OCI-LY3 (cell line): ENCODE measurements around the gene SNCB.

ENCODE experiments used
- H2AFZ ChIP-seq: fragments of 200-600, 300-600 bp; shearing (Covaris generic); 2 replicates; pipeline ENCODE4 v1.6.0; 2014; ENCODE audit warnings: antibody characterized with exemption, low read depth, low read length
- H3K27ac ChIP-seq: fragments of 200-600, 300-600 bp; sonication (generic); 2 replicates; pipeline ENCODE4 v1.5.1; 2014; ENCODE audit warnings: mild to moderate bottlenecking, low read length, moderate library complexity, mixed read lengths
- H3K27me3 ChIP-seq: fragments of 200-600, 300-600 bp; sonication (generic); 2 replicates; pipeline ENCODE4 v1.6.1; 2014; ENCODE audit warnings: low read depth, low read length, mixed read lengths
- H3K36me3 ChIP-seq: fragments of 200-600, 300-600 bp; sonication (generic); replicated peaks from 2 replicates; pipeline ENCODE3; 2014; ENCODE audit warnings: low read depth, low read length, mixed read lengths
- H3K4me1 ChIP-seq: fragments of 300-600, 200-600 bp; sonication (generic); 2 replicates; pipeline ENCODE4 v1.6.1; 2014; ENCODE audit warnings: low read length, mixed read lengths
- H3K4me2 ChIP-seq: fragments of 200-600, 300-600 bp; sonication (generic); 2 replicates; pipeline ENCODE4 v1.6.1; 2014; ENCODE audit warnings: low read length, mixed read lengths
- H3K4me3 ChIP-seq: fragments of 300-600, 200-600 bp; sonication (generic); 2 replicates; pipeline ENCODE4 v1.5.1; 2014; ENCODE audit warnings: antibody characterized with exemption, mild to moderate bottlenecking, low read length, moderate library complexity
- H3K79me2 ChIP-seq: fragments of 300-600, 200-600 bp; shearing (Covaris generic); 2 replicates; pipeline ENCODE4 v1.6.1; 2014; ENCODE audit warnings: mild to moderate bottlenecking, low read length, mixed read lengths
- H3K9ac ChIP-seq: fragments of 300-600, 200-600 bp; shearing (Covaris generic); 2 replicates; pipeline ENCODE4 v1.6.0; 2014; ENCODE audit warnings: mild to moderate bottlenecking, low read length, moderate library complexity
- H3K9me3 ChIP-seq: fragments of 200-600, 300-600 bp; shearing (Covaris generic); 2 replicates; pipeline ENCODE4 v1.6.1; 2014; ENCODE audit warnings: low read length, mixed read lengths; ENCODE audit not compliant: insufficient read depth
- H4K20me1 ChIP-seq: fragments of 200-600, 300-600 bp; sonication (generic); 2 replicates; pipeline ENCODE4 v1.6.1; 2016; ENCODE audit warnings: low read length, mixed read lengths; ENCODE audit not compliant: insufficient read depth
- EZH2phosphoT487 ChIP-seq: fragments of 200-600 bp; shearing (Covaris generic); IDR thresholded peaks from 2 replicates; pipeline ENCODE4 v1.6.1; 2018; ENCODE audit warnings: antibody characterized with exemption, mixed run types, low read depth
- TF ChIP-seq, protein P1 (sequence below): fragments of 200-600, 300-600 bp; sonication (generic); IDR thresholded peaks from 2 replicates; pipeline ENCODE4 v1.5.1; 2014; ENCODE audit warnings: antibody characterized with exemption, low read length, low read depth

Gene SNCB

GRCh38 chr5:176579323-176579722 lies 51.0 kb downstream of the SNCB start:
- Histone ChIP-seq H3K27ac (no peak overlapping the region), H3K36me3 (no peaks in the 10 kb centered on the region), H3K9me3 (no peaks in the 10 kb centered on the region), H2AFZ (no peak overlapping the region), H3K9ac (no peak overlapping the region), H3K4me1 (no peaks in the 10 kb centered on the region; the same call in 1 of the 2 replicates), H3K4me2 (no peak overlapping the region), H4K20me1 (no peaks in the 10 kb centered on the region), H3K4me3 (no peak overlapping the region), H3K79me2 (no peaks in the 10 kb centered on the region), H3K27me3 (no peaks in the 10 kb centered on the region)
- TF ChIP-seq EZH2phosphoT487, result no peak
- TF ChIP-seq, protein P1, sequence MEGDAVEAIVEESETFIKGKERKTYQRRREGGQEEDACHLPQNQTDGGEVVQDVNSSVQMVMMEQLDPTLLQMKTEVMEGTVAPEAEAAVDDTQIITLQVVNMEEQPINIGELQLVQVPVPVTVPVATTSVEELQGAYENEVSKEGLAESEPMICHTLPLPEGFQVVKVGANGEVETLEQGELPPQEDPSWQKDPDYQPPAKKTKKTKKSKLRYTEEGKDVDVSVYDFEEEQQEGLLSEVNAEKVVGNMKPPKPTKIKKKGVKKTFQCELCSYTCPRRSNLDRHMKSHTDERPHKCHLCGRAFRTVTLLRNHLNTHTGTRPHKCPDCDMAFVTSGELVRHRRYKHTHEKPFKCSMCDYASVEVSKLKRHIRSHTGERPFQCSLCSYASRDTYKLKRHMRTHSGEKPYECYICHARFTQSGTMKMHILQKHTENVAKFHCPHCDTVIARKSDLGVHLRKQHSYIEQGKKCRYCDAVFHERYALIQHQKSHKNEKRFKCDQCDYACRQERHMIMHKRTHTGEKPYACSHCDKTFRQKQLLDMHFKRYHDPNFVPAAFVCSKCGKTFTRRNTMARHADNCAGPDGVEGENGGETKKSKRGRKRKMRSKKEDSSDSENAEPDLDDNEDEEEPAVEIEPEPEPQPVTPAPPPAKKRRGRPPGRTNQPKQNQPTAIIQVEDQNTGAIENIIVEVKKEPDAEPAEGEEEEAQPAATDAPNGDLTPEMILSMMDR, result no peak

GRCh38 chr5:176578391-176578808 lies 51.9 kb downstream of the SNCB start:
- no peaks in the 10 kb centered on the region for H3K36me3 ChIP-seq
- no peaks in the 10 kb centered on the region for H3K79me2 ChIP-seq
- H3K4me3 ChIP-seq, result no peak overlapping the region
- no peaks in the 10 kb centered on the region for H3K9me3 ChIP-seq
- no peak overlapping the region for H3K9ac ChIP-seq
- TF ChIP-seq, protein P1, result no peak
- peaks cover 4% of the 10 kb centered on the region; the same call in 1 of the 2 replicates for H3K4me1 ChIP-seq
- no peak overlapping the region for H3K4me2 ChIP-seq
- H4K20me1 ChIP-seq, result no peaks in the 10 kb centered on the region
- no peaks in the 10 kb centered on the region for H3K27me3 ChIP-seq
- H2AFZ ChIP-seq, result no peak overlapping the region
- no peak overlapping the region for H3K27ac ChIP-seq

- Histone ChIP-seq H3K27me3 (no peaks in the 10 kb centered on the region), H4K20me1 (no peaks in the 10 kb centered on the region), H3K9me3 (no peaks in the 10 kb centered on the region), H3K4me2 (no peak overlapping the region), H3K4me3 (no peak overlapping the region), H3K9ac (no peak overlapping the region), H3K27ac (no peak overlapping the region), H3K4me1 (peaks cover 4% of the 10 kb centered on the region; the same call in 1 of the 2 replicates), H3K79me2 (no peaks in the 10 kb centered on the region), H2AFZ (no peak overlapping the region), H3K36me3 (no peaks in the 10 kb centered on the region)
- TF ChIP-seq EZH2phosphoT487, result no peak
- TF ChIP-seq, protein P1, result no peak
These were observed 52.8 kb downstream of the SNCB start for GRCh38 chr5:176577312-176578176.

DNA sequence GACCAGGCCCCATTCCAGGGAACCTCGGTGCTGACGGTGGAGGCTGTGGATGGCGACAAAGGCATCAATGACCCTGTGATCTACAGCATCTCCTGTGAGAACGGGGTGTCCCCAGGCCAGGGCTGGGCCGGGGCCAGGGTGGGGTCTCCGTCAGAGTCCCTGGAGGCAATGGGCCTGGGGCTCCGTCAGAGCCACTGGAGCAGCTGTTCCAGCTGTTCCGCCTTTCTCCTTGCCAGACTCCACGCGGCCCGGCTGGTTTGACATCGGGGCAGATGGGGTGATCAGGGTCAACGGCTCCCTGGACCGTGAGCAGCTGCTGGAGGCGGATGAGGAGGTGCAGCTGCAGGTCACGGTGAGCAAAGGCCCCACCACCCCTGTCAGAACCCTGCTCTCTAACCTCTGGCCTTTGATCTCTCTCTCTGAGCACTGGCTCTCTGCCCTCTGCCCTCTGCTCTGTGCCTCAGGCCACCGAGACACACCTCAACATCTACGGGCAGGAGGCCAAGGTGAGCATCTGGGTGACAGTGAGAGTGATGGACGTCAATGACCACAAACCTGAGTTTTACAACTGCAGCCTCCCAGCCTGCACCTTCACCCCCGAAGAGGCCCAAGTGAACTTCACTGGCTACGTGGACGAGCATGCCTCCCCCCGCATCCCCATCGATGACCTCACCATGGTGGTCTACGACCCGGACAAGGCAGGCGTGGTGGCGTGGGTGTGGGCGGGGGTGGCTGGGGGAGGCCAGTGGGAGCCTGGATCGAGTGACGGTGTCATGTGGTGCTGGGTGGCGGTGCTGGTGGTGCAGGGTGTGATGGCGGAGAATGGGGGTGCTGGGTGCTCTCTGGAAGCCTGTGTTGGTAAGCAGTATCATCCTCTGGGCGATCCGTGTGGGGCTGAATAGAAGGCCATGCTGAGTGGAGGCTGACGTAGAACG lies 54.6 kb downstream of the SNCB start:
- H3K4me1 ChIP-seq, result peaks cover 4% of the 10 kb centered on the region; the same call in 1 of the 2 replicates

More for the DNA sequence above, 54.6 kb downstream of the SNCB start:
- Histone ChIP-seq H3K9ac (no peak overlapping the region), H3K27ac (no peak overlapping the region), H4K20me1 (no peaks in the 10 kb centered on the region), H3K36me3 (no peaks in the 10 kb centered on the region), H3K4me2 (no peak overlapping the region), H2AFZ (no peak overlapping the region), H3K4me3 (no peak overlapping the region), H3K79me2 (no peaks in the 10 kb centered on the region), H3K27me3 (no peaks in the 10 kb centered on the region), H3K9me3 (no peaks in the 10 kb centered on the region)
- TF ChIP-seq EZH2phosphoT487, result no peak
- TF ChIP-seq, protein P1, result no peak
